Stimulated activated CD4-positive, alpha-beta T cell treated with anti-CD3 and anti-CD28 coated beads, TNF-alpha, amount 100 ng/mL, for 4 hours (primary cell): ENCODE measurements around the gene CNTNAP2.

Experiments used
- DNase-seq, 3 experiments: peaks; one replicate each; pipeline ENCODE4 v3.0.0-alpha.2; 2020; ENCODE audit warnings: low read depth in 3 of 3

Gene CNTNAP2

GRCh38 chr7:148091882-148092281 is 1975.3 kb downstream of the CNTNAP2 start:
- no peak for DNase-seq

- DNase-seq: no peak
Observed at GRCh38 chr7:148093375-148094166, 1977.0 kb downstream of the CNTNAP2 start.

- no peak for DNase-seq
Observed at GRCh38 chr7:148095066-148095465, 1978.5 kb downstream of the CNTNAP2 start.

GRCh38 chr7:148104136-148104716 is 1987.6 kb downstream of the CNTNAP2 start:
- no peak for DNase-seq

- no peak for DNase-seq
Observed at GRCh38 chr7:148104924-148105323, 1988.3 kb downstream of the CNTNAP2 start.

- no peak for DNase-seq
Observed at GRCh38 chr7:148105853-148106252, 1989.3 kb downstream of the CNTNAP2 start.

- DNase-seq: no peak
Observed at GRCh38 chr7:148107443-148108127, 1991.0 kb downstream of the CNTNAP2 start.

GRCh38 chr7:148108381-148108780 is 1991.8 kb downstream of the CNTNAP2 start:
- no peak for DNase-seq

- DNase-seq: no peak
Observed at GRCh38 chr7:148110097-148110868, 1993.7 kb downstream of the CNTNAP2 start.

- DNase-seq: no peak
Observed at GRCh38 chr7:148114804-148115203, 1998.2 kb downstream of the CNTNAP2 start.

GRCh38 chr7:148115308-148115707 is 1998.7 kb downstream of the CNTNAP2 start:
- DNase-seq: no peak

- DNase-seq: no peak
Observed at GRCh38 chr7:148116195-148116594, 1999.6 kb downstream of the CNTNAP2 start.

- DNase-seq: no peak
Observed at GRCh38 chr7:148116829-148117403, 2000.3 kb downstream of the CNTNAP2 start.

- DNase-seq: no peak
Observed at GRCh38 chr7:148118371-148118770, 2001.8 kb downstream of the CNTNAP2 start.

- no peak for DNase-seq
Observed at GRCh38 chr7:148121401-148121800, 2004.8 kb downstream of the CNTNAP2 start.

GRCh38 chr7:148121847-148122246 is 2005.2 kb downstream of the CNTNAP2 start:
- no peak for DNase-seq

- no peak for DNase-seq
Observed at GRCh38 chr7:148124477-148124876, 2007.9 kb downstream of the CNTNAP2 start.

- no peak for DNase-seq
Observed at GRCh38 chr7:148127374-148127773, 2010.8 kb downstream of the CNTNAP2 start.

- DNase-seq: no peak
Observed at GRCh38 chr7:148129023-148129422, 2012.4 kb downstream of the CNTNAP2 start.

GRCh38 chr7:148135116-148135515 is 2018.5 kb downstream of the CNTNAP2 start:
- no peak for DNase-seq

- DNase-seq: no peak
Observed at GRCh38 chr7:148135997-148136396, 2019.4 kb downstream of the CNTNAP2 start.
